ENCODE data around the gene C1QC. TPM values are rescaled to one million over a fixed set of nuclear protein-coding genes. Genes with fewer than 3 reads are reported as not detected.
"Not testable (repeated sequence)": the region's sequence is repeated elsewhere in the genome, so short reads cannot be mapped to it uniquely, and the experiment has no call there.

C1QC gene
- total and polyA plus RNA-seq, 4 donors, result 41.3 to 554 (median 230) TPM

DNA sequence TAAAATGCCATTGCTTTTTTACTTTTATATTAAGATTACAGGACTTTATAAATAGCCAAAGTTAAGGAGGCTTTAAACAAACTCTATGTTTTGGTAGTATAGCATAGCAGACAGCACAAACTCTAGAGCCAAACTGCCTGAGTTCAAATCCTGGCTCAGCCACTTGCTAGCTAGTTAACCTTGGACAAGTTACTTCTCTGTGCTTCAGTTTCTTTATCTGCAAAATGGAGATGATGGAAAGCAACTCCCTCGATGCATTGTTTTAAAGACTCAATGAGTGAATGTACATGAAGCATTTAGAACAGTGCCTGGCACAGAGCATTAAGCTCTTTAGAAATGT is 30.9 kb downstream of the C1QC start:
- Histone ChIP-seq H3K4me3 (no peak overlapping the region), H3K9me3 (ENCODE audit: control insufficient read depth in 4 of 4, insufficient read depth in 3 of 4, low read length in 3 of 4) (no peaks in the 10 kb centered on the region), H3K27ac (ENCODE audit: low read depth in 1 of 2, low read length in 1 of 2) (no peak overlapping the region), H3K36me3 (ENCODE audit: control insufficient read depth in 4 of 4, insufficient read depth in 4 of 4, low read length in 4 of 4) (no peaks in the 10 kb centered on the region), H3K4me1 (ENCODE audit: control insufficient read depth in 5 of 5, insufficient read depth in 5 of 5, low read length in 5 of 5) (peaks cover 0 to 3% (median 0%) of the 10 kb centered on the region in 5 donors), H3K27me3 (ENCODE audit: control insufficient read depth in 3 of 3, insufficient read depth in 3 of 3, low read length in 2 of 3) (peaks cover 0 to 3% (median 0%) of the 10 kb centered on the region in 3 donors), H3K9ac (ENCODE audit: insufficient read depth in 1 of 2, low read length in 2 of 2) (no peak overlapping the region)
- TF ChIP-seq CTCF (IDR thresholded peaks at IDR 0.05; ENCODE audit: control extremely low read depth, extremely low read depth), result no peak
- 53 to 55% methylated on average over 1 of the region's 1 CpG for WGBS, 2 donors
- no peak for DNase-seq
- no peak for ATAC-seq (ENCODE audit: insufficient read depth, low FRiP score)

DNA sequence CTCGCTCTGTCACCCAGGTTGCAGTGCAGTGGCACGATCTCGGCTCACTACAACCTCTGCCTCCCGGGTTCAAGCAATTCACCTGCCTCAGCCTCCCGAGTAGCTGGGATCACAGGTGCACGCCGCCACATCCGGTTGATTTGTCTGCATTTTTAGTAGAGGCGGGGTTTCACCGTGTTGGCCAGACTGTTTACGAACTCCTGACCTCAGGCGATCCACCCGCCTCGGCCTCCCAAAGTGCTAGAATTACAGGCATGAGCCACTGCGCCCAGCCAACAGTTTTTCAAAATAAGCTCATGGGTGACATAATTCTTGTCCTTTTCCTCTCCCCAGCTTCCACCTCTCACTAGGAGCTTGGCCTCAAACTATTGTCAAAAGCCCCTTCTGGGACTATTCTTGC is 32.7 kb downstream of the C1QC start:
- not testable (repeated sequence) for H3K9me3 ChIP-seq (ENCODE audit: control insufficient read depth in 4 of 4, insufficient read depth in 3 of 4, low read length in 3 of 4)

GRCh38 chr1:22676916-22677583 is 33.6 kb downstream of the C1QC start:
- ATAC-seq (ENCODE audit: insufficient read depth, low FRiP score), result no peak
- TF ChIP-seq CTCF (IDR thresholded peaks at IDR 0.05; ENCODE audit: control extremely low read depth, extremely low read depth), result no peak
- H3K9me3 ChIP-seq (ENCODE audit: control insufficient read depth in 4 of 4, insufficient read depth in 3 of 4, low read length in 3 of 4), result no peaks in the 10 kb centered on the region

More for the DNA sequence above, 32.7 kb downstream of the C1QC start:
- ATAC-seq (ENCODE audit: insufficient read depth, low FRiP score); H3K4me3 ChIP-seq; H3K36me3 ChIP-seq (ENCODE audit: control insufficient read depth in 4 of 4, insufficient read depth in 4 of 4, low read length in 4 of 4); H3K9ac ChIP-seq (ENCODE audit: insufficient read depth in 1 of 2, low read length in 2 of 2); H3K4me1 ChIP-seq (ENCODE audit: control insufficient read depth in 5 of 5, insufficient read depth in 5 of 5, low read length in 5 of 5); DNase-seq; H3K27ac ChIP-seq (ENCODE audit: low read depth in 1 of 2, low read length in 1 of 2); H3K27me3 ChIP-seq (ENCODE audit: control insufficient read depth in 3 of 3, insufficient read depth in 3 of 3, low read length in 2 of 3): not testable (repeated sequence)
- 88 to 95% methylated on average over 15 of the region's 15 CpGs for WGBS, 2 donors

DNA sequence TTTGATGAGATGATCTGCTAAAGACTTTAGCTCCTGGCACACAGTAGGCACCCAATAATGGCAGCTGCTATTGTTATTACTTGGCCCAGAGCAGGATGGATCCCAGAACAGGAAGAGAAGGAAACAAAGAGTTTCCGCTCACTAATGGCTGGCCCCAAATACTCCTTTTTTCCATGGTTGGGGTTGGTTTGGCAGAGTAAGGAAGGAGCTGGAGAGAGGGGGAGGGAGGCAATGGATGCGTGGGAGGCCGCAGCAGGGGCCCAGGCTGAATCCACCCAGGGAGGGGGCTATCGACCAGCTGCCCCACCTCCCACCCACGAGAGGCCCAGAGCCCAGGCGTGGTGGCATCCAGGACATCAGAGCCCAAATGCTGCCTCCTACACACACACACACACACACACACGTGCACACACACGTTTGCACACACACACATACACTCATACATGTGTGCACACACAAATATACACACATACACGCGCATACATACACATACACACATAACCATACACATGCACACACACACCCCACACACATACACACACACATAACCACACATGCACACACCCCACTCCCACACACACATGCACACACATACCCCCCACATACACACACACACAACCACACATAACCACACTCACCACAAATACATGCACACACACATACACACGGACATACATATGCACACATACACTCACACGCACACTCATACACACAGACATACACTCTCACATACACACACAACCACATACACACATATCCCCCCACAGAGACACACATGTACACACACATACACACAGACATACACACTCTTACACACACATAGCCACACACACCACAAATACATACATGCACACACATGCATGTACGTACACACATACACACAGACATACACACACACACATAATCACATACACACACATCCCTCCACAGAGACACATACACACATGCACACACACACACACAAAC is 34.8 kb downstream of the C1QC start:
- no peak overlapping the region for H3K4me3 ChIP-seq
- 82 to 84% methylated on average over 13 of the region's 13 CpGs for WGBS, 2 donors
- H3K36me3 ChIP-seq (ENCODE audit: control insufficient read depth in 4 of 4, insufficient read depth in 4 of 4, low read length in 4 of 4), result no peaks in the 10 kb centered on the region
- ATAC-seq (ENCODE audit: insufficient read depth, low FRiP score) (no peak), DNase-seq (no peak)
- no peak for TF ChIP-seq CTCF (IDR thresholded peaks at IDR 0.05; ENCODE audit: control extremely low read depth, extremely low read depth)
- H3K27ac ChIP-seq (ENCODE audit: low read depth in 1 of 2, low read length in 1 of 2), result no peak overlapping the region
- H3K27me3 ChIP-seq (ENCODE audit: control insufficient read depth in 3 of 3, insufficient read depth in 3 of 3, low read length in 2 of 3), result no peaks in the 10 kb centered on the region
- H3K9ac ChIP-seq (ENCODE audit: insufficient read depth in 1 of 2, low read length in 2 of 2), result no peak overlapping the region
- H3K9me3 ChIP-seq (ENCODE audit: control insufficient read depth in 4 of 4, insufficient read depth in 3 of 4, low read length in 3 of 4), result no peaks in the 10 kb centered on the region
- H3K4me1 ChIP-seq (ENCODE audit: control insufficient read depth in 5 of 5, insufficient read depth in 5 of 5, low read length in 5 of 5), result peaks cover 0 to 3% (median 0%) of the 10 kb centered on the region in 5 donors

More at GRCh38 chr1:22676916-22677583, 33.6 kb downstream of the C1QC start:
- Histone ChIP-seq H3K36me3 (ENCODE audit: control insufficient read depth in 4 of 4, insufficient read depth in 4 of 4, low read length in 4 of 4) (no peaks in the 10 kb centered on the region), H3K4me3 (no peak overlapping the region), H3K4me1 (ENCODE audit: control insufficient read depth in 5 of 5, insufficient read depth in 5 of 5, low read length in 5 of 5) (peaks cover 0 to 3% (median 0%) of the 10 kb centered on the region in 5 donors), H3K27ac (ENCODE audit: low read depth in 1 of 2, low read length in 1 of 2) (no peak overlapping the region), H3K9ac (ENCODE audit: insufficient read depth in 1 of 2, low read length in 2 of 2) (no peak overlapping the region), H3K27me3 (ENCODE audit: control insufficient read depth in 3 of 3, insufficient read depth in 3 of 3, low read length in 2 of 3) (peaks cover 0 to 3% (median 0%) of the 10 kb centered on the region in 3 donors)
- 68 to 79% methylated on average over 36 to 37 of the region's 37 CpGs for WGBS, 2 donors
- no peak for DNase-seq
